Astrocyte (in vitro differentiated cells and primary cell): ENCODE results near the gene MAP3K14.

Experiments
- EZH2 ChIP-seq: IDR thresholded peaks from 2 replicates; pipeline ENCODE4 v1.6.1; 2012; ENCODE audit warnings: mild to moderate bottlenecking, low read length, inconsistent platforms; ENCODE audit not compliant: insufficient read depth
- TF ChIP-seq, protein P1 (sequence below): IDR thresholded peaks from 2 replicates; pipeline ENCODE4 v1.5.1; 2011; ENCODE audit warnings: low read depth, mild to moderate bottlenecking, inconsistent platforms, low read length, moderate library complexity; ENCODE audit not compliant: insufficient read depth

DNA sequence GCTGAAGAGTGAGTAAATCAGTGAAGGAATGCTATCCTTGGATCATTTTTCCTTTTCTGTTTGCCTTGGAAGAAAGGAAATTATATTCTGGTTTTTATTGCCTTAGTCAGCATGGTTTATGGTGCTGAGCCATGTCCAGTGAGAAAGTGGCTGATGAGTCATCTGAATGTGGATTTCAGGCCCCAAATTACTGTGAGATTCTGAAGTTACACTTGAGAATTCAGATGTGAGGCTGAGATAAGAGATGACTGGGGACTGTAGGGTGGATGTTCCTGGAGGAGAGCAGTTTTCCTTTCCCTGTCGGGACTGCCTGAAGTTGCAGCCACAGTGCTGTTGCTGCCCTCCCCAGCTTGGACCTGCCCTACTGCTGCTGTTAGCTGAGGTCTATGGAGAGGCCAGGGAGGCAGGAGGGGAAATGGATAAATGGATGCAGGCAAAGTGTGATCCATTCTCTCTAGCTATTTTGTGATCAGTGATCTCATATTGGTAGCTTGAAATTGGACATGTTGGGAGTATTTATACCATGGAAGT, 4.2 kb upstream of the MAP3K14 start:
- TF ChIP-seq, protein P1, sequence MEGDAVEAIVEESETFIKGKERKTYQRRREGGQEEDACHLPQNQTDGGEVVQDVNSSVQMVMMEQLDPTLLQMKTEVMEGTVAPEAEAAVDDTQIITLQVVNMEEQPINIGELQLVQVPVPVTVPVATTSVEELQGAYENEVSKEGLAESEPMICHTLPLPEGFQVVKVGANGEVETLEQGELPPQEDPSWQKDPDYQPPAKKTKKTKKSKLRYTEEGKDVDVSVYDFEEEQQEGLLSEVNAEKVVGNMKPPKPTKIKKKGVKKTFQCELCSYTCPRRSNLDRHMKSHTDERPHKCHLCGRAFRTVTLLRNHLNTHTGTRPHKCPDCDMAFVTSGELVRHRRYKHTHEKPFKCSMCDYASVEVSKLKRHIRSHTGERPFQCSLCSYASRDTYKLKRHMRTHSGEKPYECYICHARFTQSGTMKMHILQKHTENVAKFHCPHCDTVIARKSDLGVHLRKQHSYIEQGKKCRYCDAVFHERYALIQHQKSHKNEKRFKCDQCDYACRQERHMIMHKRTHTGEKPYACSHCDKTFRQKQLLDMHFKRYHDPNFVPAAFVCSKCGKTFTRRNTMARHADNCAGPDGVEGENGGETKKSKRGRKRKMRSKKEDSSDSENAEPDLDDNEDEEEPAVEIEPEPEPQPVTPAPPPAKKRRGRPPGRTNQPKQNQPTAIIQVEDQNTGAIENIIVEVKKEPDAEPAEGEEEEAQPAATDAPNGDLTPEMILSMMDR, result no peak
- no peak for TF ChIP-seq EZH2
